AG10803 (cell line): Measurements from ENCODE around the gene VANGL2.

Experiments used
- DNase-seq: peaks from one replicate; pipeline ENCODE4 v3.0.0; 2010; ENCODE audit warnings: low read depth
- H3K4me3 ChIP-seq: 2 replicates; pipeline ENCODE4 v1.5.1; 2011; ENCODE audit warnings: mild to moderate bottlenecking, low read length, control low read depth
- TF ChIP-seq, protein P1 (sequence below): conservative IDR thresholded peaks from 2 replicates; pipeline ENCODE4 v1.5.1; 2011; ENCODE audit warnings: mild to moderate bottlenecking, low read length, control low read depth, inconsistent platforms

The VANGL2 gene

DNA sequence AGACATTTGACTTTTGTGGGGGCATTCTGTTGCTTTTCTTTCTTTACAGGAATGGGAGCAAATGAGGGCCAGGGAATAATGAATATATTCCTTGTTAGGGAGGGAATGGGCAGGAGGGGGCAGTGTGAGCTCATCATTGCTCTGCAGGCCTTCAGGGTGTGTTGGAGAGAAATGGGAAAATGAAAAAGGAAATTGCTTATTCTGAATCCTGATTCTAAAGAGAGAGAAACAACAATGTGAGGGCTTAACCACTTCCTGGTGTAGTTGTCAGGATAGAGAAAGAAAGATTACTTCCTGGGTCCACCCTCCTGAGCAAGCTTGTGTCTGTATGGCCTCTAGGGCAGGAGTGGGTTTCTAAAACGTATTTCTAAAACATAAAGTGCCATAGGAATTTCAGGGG is 28.3 kb downstream of the VANGL2 start:
- peak; percentile 40 for DNase-seq
- H3K4me3 ChIP-seq: no peak overlapping the region
- TF ChIP-seq, protein P1, sequence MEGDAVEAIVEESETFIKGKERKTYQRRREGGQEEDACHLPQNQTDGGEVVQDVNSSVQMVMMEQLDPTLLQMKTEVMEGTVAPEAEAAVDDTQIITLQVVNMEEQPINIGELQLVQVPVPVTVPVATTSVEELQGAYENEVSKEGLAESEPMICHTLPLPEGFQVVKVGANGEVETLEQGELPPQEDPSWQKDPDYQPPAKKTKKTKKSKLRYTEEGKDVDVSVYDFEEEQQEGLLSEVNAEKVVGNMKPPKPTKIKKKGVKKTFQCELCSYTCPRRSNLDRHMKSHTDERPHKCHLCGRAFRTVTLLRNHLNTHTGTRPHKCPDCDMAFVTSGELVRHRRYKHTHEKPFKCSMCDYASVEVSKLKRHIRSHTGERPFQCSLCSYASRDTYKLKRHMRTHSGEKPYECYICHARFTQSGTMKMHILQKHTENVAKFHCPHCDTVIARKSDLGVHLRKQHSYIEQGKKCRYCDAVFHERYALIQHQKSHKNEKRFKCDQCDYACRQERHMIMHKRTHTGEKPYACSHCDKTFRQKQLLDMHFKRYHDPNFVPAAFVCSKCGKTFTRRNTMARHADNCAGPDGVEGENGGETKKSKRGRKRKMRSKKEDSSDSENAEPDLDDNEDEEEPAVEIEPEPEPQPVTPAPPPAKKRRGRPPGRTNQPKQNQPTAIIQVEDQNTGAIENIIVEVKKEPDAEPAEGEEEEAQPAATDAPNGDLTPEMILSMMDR: peak; percentile 62

DNA sequence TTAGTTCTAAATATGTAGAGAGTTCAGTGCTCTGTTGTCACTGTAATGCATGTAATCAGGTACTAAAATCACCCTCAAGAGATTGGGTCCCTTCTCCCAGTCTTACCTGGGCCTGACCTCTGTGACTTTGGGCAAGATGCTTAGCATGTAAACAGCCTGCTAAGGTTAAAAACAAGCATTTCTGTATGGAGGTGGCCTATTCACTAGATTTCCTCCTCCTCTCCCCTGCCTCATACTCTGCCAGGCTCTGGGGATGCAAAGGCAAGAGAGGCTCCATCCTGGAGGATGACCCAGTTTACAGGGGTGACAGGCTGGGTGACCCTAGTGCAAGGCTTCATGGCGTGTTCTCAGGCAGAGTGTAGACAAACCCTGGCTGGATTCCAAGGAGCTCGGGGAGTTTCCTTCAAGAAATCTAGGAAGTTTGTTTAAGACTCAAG is 28.8 kb downstream of the VANGL2 start:
- TF ChIP-seq, protein P1: no peak
- no peak overlapping the region for H3K4me3 ChIP-seq
- no peak for DNase-seq

DNA sequence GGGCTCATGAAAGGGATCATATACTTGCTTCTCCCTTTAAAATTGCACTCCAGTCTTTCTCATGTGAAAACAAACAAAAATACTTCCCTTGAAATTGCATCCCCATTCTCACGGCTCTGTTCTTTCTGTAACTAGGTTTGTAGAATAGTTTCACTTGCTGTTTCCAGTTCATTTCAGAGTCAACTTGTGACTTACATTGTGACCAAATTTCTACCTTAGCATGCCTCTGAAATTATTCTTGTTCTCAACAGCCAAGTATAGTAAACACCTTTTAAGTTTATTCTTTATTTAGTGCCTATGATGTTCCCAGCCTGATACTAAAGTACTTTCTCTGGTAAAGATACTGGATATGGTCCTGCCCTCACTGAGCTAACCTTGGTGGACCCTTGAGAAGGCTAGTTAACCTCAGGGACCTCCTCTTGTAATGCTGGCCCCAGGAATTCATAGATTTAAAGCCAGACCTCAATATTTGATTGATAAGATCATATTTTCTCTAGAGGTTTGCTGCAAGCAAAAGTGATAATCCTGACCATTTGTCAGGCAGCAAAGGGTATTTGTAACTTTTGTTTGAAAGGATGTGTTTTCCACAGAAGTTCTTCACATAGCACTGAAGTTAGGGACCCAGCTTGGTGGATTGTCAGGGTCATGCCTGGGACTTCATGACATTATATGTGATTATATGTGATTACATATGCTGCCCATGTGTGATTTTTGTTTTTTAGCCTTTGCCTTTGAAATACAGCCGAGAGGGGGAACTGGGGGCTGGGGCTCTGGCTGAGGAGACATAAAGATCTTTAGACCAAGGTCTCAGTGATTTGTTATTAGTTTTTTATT is 29.6 kb downstream of the VANGL2 start:
- H3K4me3 ChIP-seq: no peak overlapping the region
- DNase-seq: no peak
- TF ChIP-seq, protein P1: no peak

DNA sequence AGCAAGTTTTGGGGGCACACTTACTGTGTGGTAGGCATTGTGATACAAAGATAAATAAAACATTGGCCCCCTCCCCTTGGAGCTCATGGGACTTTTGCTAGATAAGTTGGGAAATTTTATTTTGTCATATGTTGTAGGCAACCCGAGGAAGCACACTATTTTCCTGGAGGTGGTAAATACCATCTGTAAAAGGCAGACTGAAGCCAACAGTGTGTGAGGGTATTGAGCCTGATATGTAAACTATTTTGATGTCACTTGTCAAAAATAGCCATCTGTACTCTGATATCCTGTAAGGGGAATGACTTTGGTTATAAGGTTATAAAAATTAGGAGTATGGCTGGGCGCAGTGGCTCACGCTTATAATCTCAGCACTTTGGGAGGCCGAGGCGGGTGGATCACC is 30.6 kb downstream of the VANGL2 start:
- TF ChIP-seq, protein P1: no peak
- DNase-seq: no peak

DNA sequence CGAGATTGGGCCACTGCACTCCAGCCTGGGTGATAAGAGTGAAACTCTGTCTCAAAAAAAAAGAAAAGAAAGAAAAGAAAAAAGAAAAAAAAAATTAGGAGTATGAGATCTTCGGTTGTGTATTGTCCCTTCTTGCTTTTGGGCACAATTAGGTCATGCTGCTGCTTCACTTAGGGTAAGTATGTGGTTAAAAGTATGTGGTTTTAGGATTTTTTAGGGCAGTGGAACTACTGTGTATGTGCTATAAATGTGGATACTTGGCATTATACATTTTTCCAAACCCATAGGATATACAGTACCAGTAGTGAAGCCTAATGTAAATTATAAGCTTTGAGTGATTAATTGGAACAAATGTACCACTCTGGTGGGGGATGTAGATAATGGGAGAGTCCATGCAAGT is 31.2 kb downstream of the VANGL2 start:
- TF ChIP-seq, protein P1: no peak
- DNase-seq: no peak

More for the DNA sequence above, 30.6 kb downstream of the VANGL2 start:
- no peak overlapping the region for H3K4me3 ChIP-seq

DNA sequence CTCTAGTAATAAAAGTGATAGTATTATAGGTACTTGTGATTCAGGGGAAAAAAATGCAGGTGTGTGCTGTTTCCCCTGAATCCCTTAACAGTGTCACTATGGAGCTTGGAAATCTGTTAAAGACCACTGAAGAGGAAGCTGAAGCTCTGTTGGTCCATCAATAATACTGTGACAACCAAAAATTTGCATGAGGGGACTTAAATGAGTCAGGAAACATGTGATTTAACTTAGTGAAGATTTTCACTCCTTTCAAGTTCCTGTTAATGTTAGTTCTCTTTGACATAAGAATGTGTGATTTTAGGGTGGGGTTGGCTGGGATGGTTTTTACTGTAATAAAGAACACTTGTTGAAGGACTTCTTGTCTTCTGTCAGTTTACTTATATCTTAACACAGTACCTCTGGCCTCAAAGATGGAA is 32.0 kb downstream of the VANGL2 start:
- H3K4me3 ChIP-seq: no peak overlapping the region
- no peak for DNase-seq
- TF ChIP-seq, protein P1: no peak

More for the DNA sequence above, 31.2 kb downstream of the VANGL2 start:
- no peak overlapping the region for H3K4me3 ChIP-seq

DNA sequence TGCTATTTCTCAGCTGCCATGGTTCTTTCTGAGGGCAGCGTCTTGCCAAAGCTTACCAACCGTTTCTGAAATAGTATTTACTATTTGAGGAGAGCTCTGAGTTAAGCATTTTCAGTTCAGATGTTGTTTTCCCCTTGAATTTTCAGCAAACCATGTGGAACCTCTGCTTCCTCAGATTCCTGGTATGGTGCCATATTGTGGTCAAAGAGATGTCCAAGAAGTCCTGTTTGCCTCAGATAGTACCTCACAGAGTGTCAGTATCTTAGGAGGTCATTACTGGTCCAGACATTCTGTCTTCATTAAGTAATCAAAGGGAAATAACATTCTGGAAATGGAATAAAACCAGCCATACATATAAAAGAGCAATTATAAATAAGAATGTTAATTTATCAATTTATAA is 36.6 kb downstream of the VANGL2 start:
- no peak overlapping the region for H3K4me3 ChIP-seq
- peak; percentile 12 for DNase-seq
- TF ChIP-seq, protein P1: no peak
